Gastroesophageal sphincter (tissue), 4 donors: ENCODE results near the gene CNTNAP2. TPM values are rescaled to one million over a fixed set of nuclear protein-coding genes. Genes with fewer than 3 reads are reported as not detected.
"Not testable (repeated sequence)": the region's sequence is repeated elsewhere in the genome, so short reads cannot be mapped to it uniquely, and the experiment has no call there.

ENCODE experiments used
- ATAC-seq: fragments of 150-250 bp; one replicate; pipeline ENCODE4 v1.9.1; 2016; ENCODE audit warnings: mild to moderate bottlenecking, moderate library complexity
- H3K27ac ChIP-seq, 4 donors: fragments of 200-600 bp; sonication (generic) in 3 of 4; 1 replicate in 3 of 4; 2 replicates in 1 of 4; pipeline ENCODE4 v1.5.1; 2016 to 2019
- H3K27me3 ChIP-seq: fragments of 200-600 bp; sonication (generic); one replicate; pipeline ENCODE4 v1.5.1; 2019
- H3K36me3 ChIP-seq, 2 donors: fragments of 200-600 bp; sonication (generic); one replicate each; pipeline ENCODE4 v1.5.1; 2019; ENCODE audit warnings: control low read depth in 1 of 2
- H3K4me1 ChIP-seq, 3 donors: fragments of 200-600 bp; sonication (generic); 1 replicate in 2 of 3; 2 replicates in 1 of 3; pipeline ENCODE4 v1.5.1; 2016 to 2019; ENCODE audit warnings: control low read depth in 2 of 3
- H3K4me3 ChIP-seq, 2 donors: fragments of 200-600 bp; sonication (generic); one replicate each; pipeline ENCODE4 v1.5.1; 2019; ENCODE audit warnings: mild to moderate bottlenecking in 1 of 2, moderate library complexity in 1 of 2
- H3K9me3 ChIP-seq, 3 donors: fragments of 200-600 bp; sonication (generic); one replicate each; pipeline ENCODE4 v1.5.1; 2017 to 2019; ENCODE audit warnings: control low read depth in 2 of 3
- CTCF ChIP-seq, 4 experiments: fragments of 200-600 bp in 2 of 4; fragments of 450-650 bp in 2 of 4; sonication (generic) in 1 of 4; IDR thresholded peaks; one replicate each; pipeline ENCODE4 v1.5.1; 2017 to 2019; ENCODE audit warnings: antibody characterized with exemption in 4 of 4, mild to moderate bottlenecking in 2 of 4, moderate library complexity in 2 of 4
- EP300 ChIP-seq: sonication (generic); formaldehyde crosslinking; IDR thresholded peaks from one replicate; pipeline ENCODE4 v1.6.1; 2017; ENCODE audit warnings: antibody characterized with exemption, mild to moderate bottlenecking
- POLR2A ChIP-seq, 2 donors: fragments of 450-650 bp; IDR thresholded peaks; one replicate each; pipeline ENCODE4 v1.6.1; 2017; ENCODE audit warnings: antibody characterized with exemption in 2 of 2, mild to moderate bottlenecking in 2 of 2, moderate library complexity in 1 of 2
- POLR2AphosphoS5 ChIP-seq: sonication (generic); formaldehyde crosslinking; IDR thresholded peaks from one replicate; pipeline ENCODE4 v1.6.1; 2017; ENCODE audit warnings: antibody characterized with exemption
- WGBS, 2 donors: methylation state at CpG; one replicate each; pipeline ENCODE4 v1.1.5; 2018; ENCODE audit warnings: low coverage in 1 of 2; 5-methylcytosine and 5-hydroxymethylcytosine counted together
- total RNA-seq, 4 donors: library from RNA; depleted of rRNA; stranded (reverse); fragments of >200 nt; gene quantifications; one replicate each; pipeline ENCODE4 v1.1.0, GENCODE V29; 2016

The CNTNAP2 gene
- total RNA-seq, 4 donors from 2014 or later, result 1.5 to 8.9 (median 3.2) TPM

- 83 to 85% methylated on average over 2 of the region's 2 CpGs for WGBS, 2 donors
- TF ChIP-seq POLR2AphosphoS5, result no peak
- no peak for TF ChIP-seq POLR2A (IDR thresholded peaks at IDR 0.05)
- no peak for TF ChIP-seq EP300
- no peak for TF ChIP-seq CTCF (IDR thresholded peaks at IDR 0.05)
Measured at GRCh38 chr7:146232604-146233003, 116.0 kb downstream of the CNTNAP2 start.

GRCh38 chr7:146235195-146235594 is 118.6 kb downstream of the CNTNAP2 start:
- WGBS, 2 donors, result 0 to 20% methylated on average over 1 of the region's 1 CpG
- Histone ChIP-seq H3K27me3 (no peaks in the 10 kb centered on the region), H3K36me3 (no peaks in the 10 kb centered on the region), H3K4me3 (no peak overlapping the region), H3K4me1 (no peaks in the 10 kb centered on the region), H3K9me3 (no peaks in the 10 kb centered on the region), H3K27ac (no peak overlapping the region)
- no peak for TF ChIP-seq POLR2AphosphoS5
- TF ChIP-seq EP300, result no peak
- TF ChIP-seq POLR2A (IDR thresholded peaks at IDR 0.05), result no peak
- TF ChIP-seq CTCF (IDR thresholded peaks at IDR 0.05), result no peak
- ATAC-seq, result no peak

More at GRCh38 chr7:146232604-146233003, 116.0 kb downstream of the CNTNAP2 start:
- no peaks in the 10 kb centered on the region for H3K36me3 ChIP-seq
- no peaks in the 10 kb centered on the region for H3K4me1 ChIP-seq
- no peak overlapping the region for H3K27ac ChIP-seq
- no peaks in the 10 kb centered on the region for H3K9me3 ChIP-seq
- no peak overlapping the region for H3K4me3 ChIP-seq
- ATAC-seq, result no peak
- no peaks in the 10 kb centered on the region for H3K27me3 ChIP-seq

- no peak for ATAC-seq
- no peaks in the 10 kb centered on the region for H3K4me1 ChIP-seq
- H3K9me3 ChIP-seq, result no peaks in the 10 kb centered on the region
- peaks cover 5% of the 10 kb centered on the region for H3K27me3 ChIP-seq
- H3K4me3 ChIP-seq, result no peak overlapping the region
- no peaks in the 10 kb centered on the region for H3K36me3 ChIP-seq
- no peak overlapping the region for H3K27ac ChIP-seq
- no peak for TF ChIP-seq EP300
- no peak for TF ChIP-seq CTCF (IDR thresholded peaks at IDR 0.05)
- no peak for TF ChIP-seq POLR2AphosphoS5
- no peak for TF ChIP-seq POLR2A (IDR thresholded peaks at IDR 0.05)
Measured at GRCh38 chr7:146242661-146243060, 126.1 kb downstream of the CNTNAP2 start.

- H3K9me3 ChIP-seq, H3K4me3 ChIP-seq, H3K4me1 ChIP-seq, H3K36me3 ChIP-seq, H3K27ac ChIP-seq, ATAC-seq: not testable (repeated sequence)
- 29 to 31% methylated on average over 12 to 15 of the region's 15 CpGs for WGBS, 2 donors
- H3K27me3 ChIP-seq, result peaks cover 11% of the 10 kb centered on the region
Measured at GRCh38 chr7:146247991-146248390, 131.4 kb downstream of the CNTNAP2 start.

GRCh38 chr7:146248744-146249143 is 132.1 kb downstream of the CNTNAP2 start:
- not testable (repeated sequence) for H3K36me3 ChIP-seq, H3K9me3 ChIP-seq, H3K4me1 ChIP-seq, ATAC-seq, H3K4me3 ChIP-seq, H3K27ac ChIP-seq
- H3K27me3 ChIP-seq, result peaks cover 11% of the 10 kb centered on the region
- WGBS, 2 donors, result 40 to 44% methylated on average over 3 to 4 of the region's 7 CpGs

- H3K27ac ChIP-seq, result no peak overlapping the region
- WGBS, 2 donors, result 55 to 68% methylated on average over 2 of the region's 2 CpGs
- no peak overlapping the region for H3K4me3 ChIP-seq
- no peaks in the 10 kb centered on the region for H3K4me1 ChIP-seq
- H3K27me3 ChIP-seq, result peaks cover 11% of the 10 kb centered on the region
- no peaks in the 10 kb centered on the region for H3K9me3 ChIP-seq
- TF ChIP-seq CTCF (IDR thresholded peaks at IDR 0.05), result no peak
- no peak for TF ChIP-seq POLR2A (IDR thresholded peaks at IDR 0.05)
- TF ChIP-seq POLR2AphosphoS5, result no peak
- no peak for TF ChIP-seq EP300
- H3K36me3 ChIP-seq, result no peaks in the 10 kb centered on the region
- ATAC-seq, result no peak
Measured at GRCh38 chr7:146249272-146249671, 132.7 kb downstream of the CNTNAP2 start.
